ENCODE results near the gene NIT2.

GRCh38 chr3:100333051-100333450, 1.5 kb upstream of the NIT2 start:
- no peak for TF ChIP-seq NR2C2 (IDR thresholded peaks at IDR 0.05; ENCODE audit: borderline replicate concordance, control insufficient read depth, insufficient read length, low read depth)
- TF ChIP-seq, protein P1, sequence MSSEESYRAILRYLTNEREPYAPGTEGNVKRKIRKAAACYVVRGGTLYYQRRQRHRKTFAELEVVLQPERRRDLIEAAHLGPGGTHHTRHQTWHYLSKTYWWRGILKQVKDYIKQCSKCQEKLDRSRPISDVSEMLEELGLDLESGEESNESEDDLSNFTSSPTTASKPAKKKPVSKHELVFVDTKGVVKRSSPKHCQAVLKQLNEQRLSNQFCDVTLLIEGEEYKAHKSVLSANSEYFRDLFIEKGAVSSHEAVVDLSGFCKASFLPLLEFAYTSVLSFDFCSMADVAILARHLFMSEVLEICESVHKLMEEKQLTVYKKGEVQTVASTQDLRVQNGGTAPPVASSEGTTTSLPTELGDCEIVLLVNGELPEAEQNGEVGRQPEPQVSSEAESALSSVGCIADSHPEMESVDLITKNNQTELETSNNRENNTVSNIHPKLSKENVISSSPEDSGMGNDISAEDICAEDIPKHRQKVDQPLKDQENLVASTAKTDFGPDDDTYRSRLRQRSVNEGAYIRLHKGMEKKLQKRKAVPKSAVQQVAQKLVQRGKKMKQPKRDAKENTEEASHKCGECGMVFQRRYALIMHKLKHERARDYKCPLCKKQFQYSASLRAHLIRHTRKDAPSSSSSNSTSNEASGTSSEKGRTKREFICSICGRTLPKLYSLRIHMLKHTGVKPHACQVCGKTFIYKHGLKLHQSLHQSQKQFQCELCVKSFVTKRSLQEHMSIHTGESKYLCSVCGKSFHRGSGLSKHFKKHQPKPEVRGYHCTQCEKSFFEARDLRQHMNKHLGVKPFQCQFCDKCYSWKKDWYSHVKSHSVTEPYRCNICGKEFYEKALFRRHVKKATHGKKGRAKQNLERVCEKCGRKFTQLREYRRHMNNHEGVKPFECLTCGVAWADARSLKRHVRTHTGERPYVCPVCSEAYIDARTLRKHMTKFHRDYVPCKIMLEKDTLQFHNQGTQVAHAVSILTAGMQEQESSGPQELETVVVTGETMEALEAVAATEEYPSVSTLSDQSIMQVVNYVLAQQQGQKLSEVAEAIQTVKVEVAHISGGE (CRISPR knock-in tag; IDR thresholded peaks at IDR 0.05), result no peak
- no peak for TF ChIP-seq TAF1 (IDR thresholded peaks at IDR 0.05; ENCODE audit: borderline replicate concordance, low read depth, low read length)
- no peak for TF ChIP-seq MAX (IDR thresholded peaks at IDR 0.05; ENCODE audit: low read depth, low read length)
- TF ChIP-seq FOXK2 (IDR thresholded peaks at IDR 0.05), result no peak
- no peak for TF ChIP-seq ZNF24 (IDR thresholded peaks at IDR 0.05)
- TF ChIP-seq, protein P2, sequence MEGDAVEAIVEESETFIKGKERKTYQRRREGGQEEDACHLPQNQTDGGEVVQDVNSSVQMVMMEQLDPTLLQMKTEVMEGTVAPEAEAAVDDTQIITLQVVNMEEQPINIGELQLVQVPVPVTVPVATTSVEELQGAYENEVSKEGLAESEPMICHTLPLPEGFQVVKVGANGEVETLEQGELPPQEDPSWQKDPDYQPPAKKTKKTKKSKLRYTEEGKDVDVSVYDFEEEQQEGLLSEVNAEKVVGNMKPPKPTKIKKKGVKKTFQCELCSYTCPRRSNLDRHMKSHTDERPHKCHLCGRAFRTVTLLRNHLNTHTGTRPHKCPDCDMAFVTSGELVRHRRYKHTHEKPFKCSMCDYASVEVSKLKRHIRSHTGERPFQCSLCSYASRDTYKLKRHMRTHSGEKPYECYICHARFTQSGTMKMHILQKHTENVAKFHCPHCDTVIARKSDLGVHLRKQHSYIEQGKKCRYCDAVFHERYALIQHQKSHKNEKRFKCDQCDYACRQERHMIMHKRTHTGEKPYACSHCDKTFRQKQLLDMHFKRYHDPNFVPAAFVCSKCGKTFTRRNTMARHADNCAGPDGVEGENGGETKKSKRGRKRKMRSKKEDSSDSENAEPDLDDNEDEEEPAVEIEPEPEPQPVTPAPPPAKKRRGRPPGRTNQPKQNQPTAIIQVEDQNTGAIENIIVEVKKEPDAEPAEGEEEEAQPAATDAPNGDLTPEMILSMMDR (IDR thresholded peaks at IDR 0.05 in 2 of 3, conservative IDR thresholded peaks at IDR 0.05 in 1 of 3; ENCODE audit: control insufficient read depth in 2 of 3, extremely low read depth in 1 of 3, insufficient read depth in 1 of 3, low read depth in 3 of 3, low read length in 3 of 3), result no peak
- TF ChIP-seq ZSCAN29 (IDR thresholded peaks at IDR 0.05), result no peak
- TF ChIP-seq IRF4 (IDR thresholded peaks at IDR 0.05; ENCODE audit: low read depth, low read length), result no peak
